ENCODE measurements around the gene CCM2L.
"Not testable (repeated sequence)": the region's sequence is repeated elsewhere in the genome, so short reads cannot be mapped to it uniquely, and the experiment has no call there.

The CCM2L gene

DNA sequence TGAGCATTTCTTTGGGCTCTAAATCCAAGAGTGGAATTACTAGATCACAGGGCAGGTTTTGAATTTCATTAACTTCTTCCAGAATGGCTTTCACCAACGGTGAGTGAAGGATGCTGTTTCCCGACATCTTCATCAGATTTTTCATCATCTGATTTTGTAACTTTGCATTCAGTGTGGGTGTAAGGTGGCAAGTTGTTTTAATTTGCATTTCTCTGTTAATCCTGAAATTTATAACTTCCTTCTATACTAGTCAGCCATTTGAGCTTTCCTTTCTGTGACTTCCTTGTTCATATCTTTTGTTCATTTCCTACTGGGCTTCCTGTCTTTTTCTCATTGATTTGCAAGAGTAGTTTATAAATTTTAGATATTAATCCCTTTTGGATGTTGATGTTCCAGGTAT, 23.1 kb downstream of the CCM2L start:
- no peaks in the 10 kb centered on the region for H3K9me3 Mint-ChIP-seq
- H3K4me1 Mint-ChIP-seq, result peaks cover 27% of the 10 kb centered on the region
- no peaks in the 10 kb centered on the region for H3K36me3 Mint-ChIP-seq (ENCODE audit: low read depth)
- H3K4me3 Mint-ChIP-seq, result no peak overlapping the region
- TF ChIP-seq, protein P1, sequence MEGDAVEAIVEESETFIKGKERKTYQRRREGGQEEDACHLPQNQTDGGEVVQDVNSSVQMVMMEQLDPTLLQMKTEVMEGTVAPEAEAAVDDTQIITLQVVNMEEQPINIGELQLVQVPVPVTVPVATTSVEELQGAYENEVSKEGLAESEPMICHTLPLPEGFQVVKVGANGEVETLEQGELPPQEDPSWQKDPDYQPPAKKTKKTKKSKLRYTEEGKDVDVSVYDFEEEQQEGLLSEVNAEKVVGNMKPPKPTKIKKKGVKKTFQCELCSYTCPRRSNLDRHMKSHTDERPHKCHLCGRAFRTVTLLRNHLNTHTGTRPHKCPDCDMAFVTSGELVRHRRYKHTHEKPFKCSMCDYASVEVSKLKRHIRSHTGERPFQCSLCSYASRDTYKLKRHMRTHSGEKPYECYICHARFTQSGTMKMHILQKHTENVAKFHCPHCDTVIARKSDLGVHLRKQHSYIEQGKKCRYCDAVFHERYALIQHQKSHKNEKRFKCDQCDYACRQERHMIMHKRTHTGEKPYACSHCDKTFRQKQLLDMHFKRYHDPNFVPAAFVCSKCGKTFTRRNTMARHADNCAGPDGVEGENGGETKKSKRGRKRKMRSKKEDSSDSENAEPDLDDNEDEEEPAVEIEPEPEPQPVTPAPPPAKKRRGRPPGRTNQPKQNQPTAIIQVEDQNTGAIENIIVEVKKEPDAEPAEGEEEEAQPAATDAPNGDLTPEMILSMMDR (IDR thresholded peaks at IDR 0.05), result no peak
- DNase-seq, result no peak
- peaks cover 10% of the 10 kb centered on the region for H3K27me3 Mint-ChIP-seq (ENCODE audit: low read depth, poor library complexity)
- H3K27ac Mint-ChIP-seq, result no peak overlapping the region

DNA sequence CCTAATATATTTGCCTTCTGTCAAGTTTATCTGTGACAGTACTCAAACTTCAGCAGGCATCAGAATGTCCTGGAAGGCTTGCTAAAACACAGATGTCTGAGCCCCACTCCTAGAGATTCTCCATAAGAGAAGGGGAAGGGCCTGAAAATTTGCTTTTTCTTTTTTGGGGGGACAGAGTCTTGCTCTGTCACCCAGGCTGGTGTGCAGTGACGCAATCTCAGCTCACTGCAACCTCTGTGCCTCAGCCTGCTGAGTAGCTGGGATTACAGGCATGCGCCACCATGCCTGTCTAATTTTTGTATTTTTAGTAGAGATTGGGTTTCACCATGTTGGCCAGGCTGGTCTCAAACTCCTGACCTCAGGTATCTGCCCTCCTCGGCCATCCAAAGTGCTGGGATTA, 23.5 kb downstream of the CCM2L start:
- H3K27me3 Mint-ChIP-seq (ENCODE audit: low read depth, poor library complexity); H3K27ac Mint-ChIP-seq; H3K4me3 Mint-ChIP-seq; H3K36me3 Mint-ChIP-seq (ENCODE audit: low read depth); DNase-seq; H3K9me3 Mint-ChIP-seq: not testable (repeated sequence)
- peaks cover 23% of the 10 kb centered on the region for H3K4me1 Mint-ChIP-seq

DNA sequence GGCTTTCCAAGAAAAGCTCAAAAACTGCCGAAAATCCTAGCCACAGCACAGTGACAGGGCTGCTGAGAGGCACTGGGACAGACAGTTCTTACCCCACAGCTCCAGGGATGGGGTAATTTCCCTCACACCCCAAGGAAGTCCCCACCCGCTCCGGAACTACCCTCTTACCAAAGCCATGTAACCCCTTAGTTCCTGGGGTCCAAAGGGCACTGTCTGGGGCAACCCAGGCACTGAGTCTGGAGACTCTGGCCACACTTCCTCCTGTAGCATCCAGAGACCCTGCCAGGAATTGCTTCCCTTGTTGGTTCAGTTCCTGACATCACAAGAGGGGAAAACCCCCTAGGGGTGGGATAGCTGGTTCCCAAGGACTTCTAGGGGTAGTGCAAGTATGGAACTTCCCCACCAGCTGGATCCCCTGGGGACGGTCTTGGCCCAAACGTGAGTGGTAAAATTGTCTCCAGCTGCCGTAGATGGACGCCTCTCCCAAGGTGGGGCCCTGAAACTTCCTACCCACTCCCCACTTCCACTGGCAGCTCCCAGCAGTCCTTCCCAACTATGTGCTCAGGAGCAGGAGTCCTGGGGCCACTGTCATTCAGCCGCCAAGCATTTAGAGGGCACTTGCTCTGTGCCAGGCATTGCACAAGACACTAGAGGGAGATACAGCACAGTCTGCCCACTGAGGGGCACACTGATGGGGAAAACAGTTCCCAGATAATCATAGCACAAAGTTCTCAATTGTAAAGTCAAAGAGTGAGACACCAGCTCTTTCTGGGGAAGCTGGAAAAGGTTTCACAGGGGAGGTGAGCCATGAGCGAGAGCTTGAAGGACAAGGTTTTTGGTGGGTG, 24.6 kb downstream of the CCM2L start:
- TF ChIP-seq, protein P1 (IDR thresholded peaks at IDR 0.05), result no peak
- no peaks in the 10 kb centered on the region for H3K9me3 Mint-ChIP-seq

DNA sequence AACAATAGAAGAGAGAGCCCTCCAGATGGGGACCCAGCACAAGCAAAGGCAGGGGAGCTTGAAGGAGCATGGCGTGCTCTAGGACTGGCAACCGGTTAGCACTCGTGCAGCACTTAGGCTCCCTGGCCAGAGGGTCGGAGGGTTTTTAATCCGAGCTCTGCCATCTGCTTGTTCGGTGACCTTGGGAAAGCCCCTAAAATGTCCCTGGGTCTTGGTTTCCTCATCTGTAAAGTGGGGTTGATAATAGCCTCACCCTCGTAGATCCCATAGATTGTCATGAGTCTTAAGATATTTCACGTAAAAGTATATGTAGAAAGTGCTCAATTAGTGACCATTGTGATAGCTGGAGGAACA, 25.2 kb downstream of the CCM2L start:
- DNase-seq, result no peak
- Mint-ChIP-seq H3K9me3 (no peaks in the 10 kb centered on the region), H3K27ac (no peak overlapping the region), H3K27me3 (ENCODE audit: low read depth, poor library complexity) (peaks cover 10% of the 10 kb centered on the region), H3K4me3 (no peak overlapping the region), H3K4me1 (peaks cover 16% of the 10 kb centered on the region), H3K36me3 (ENCODE audit: low read depth) (no peaks in the 10 kb centered on the region)
- TF ChIP-seq, protein P1 (IDR thresholded peaks at IDR 0.05), result no peak

More for the DNA sequence above, 24.6 kb downstream of the CCM2L start:
- peaks cover 18% of the 10 kb centered on the region for H3K4me1 Mint-ChIP-seq
- DNase-seq, result no peak
- peaks cover 10% of the 10 kb centered on the region for H3K27me3 Mint-ChIP-seq (ENCODE audit: low read depth, poor library complexity)
- peak overlapping the region; percentile 75 for H3K27ac Mint-ChIP-seq
- no peaks in the 10 kb centered on the region for H3K36me3 Mint-ChIP-seq (ENCODE audit: low read depth)
- H3K4me3 Mint-ChIP-seq, result no peak overlapping the region

DNA sequence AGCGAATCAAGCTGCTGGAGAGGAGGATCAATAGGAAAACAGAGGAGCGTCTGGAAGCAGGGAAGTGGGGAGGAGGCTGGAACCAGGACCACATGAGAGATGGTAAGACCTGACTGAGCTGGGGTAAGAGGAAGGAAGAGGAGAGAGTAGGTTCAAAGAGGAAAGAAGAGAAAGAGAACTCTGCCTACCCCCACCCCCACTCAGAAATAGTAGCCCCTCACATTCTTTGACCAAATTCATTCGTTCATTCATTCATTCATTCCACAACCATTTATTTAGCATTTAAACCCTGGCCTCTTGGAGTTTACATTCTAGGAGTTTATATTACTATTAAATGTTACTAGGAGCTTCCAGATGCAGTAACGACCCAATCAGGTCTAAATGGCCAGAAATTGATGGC, 26.0 kb downstream of the CCM2L start:
- Mint-ChIP-seq H3K36me3 (ENCODE audit: low read depth) (no peaks in the 10 kb centered on the region), H3K4me1 (peaks cover 24% of the 10 kb centered on the region), H3K27me3 (ENCODE audit: low read depth, poor library complexity) (peaks cover 10% of the 10 kb centered on the region), H3K27ac (no peak overlapping the region), H3K4me3 (no peak overlapping the region), H3K9me3 (no peaks in the 10 kb centered on the region)
- DNase-seq, result no peak
- TF ChIP-seq, protein P1 (IDR thresholded peaks at IDR 0.05), result no peak

DNA sequence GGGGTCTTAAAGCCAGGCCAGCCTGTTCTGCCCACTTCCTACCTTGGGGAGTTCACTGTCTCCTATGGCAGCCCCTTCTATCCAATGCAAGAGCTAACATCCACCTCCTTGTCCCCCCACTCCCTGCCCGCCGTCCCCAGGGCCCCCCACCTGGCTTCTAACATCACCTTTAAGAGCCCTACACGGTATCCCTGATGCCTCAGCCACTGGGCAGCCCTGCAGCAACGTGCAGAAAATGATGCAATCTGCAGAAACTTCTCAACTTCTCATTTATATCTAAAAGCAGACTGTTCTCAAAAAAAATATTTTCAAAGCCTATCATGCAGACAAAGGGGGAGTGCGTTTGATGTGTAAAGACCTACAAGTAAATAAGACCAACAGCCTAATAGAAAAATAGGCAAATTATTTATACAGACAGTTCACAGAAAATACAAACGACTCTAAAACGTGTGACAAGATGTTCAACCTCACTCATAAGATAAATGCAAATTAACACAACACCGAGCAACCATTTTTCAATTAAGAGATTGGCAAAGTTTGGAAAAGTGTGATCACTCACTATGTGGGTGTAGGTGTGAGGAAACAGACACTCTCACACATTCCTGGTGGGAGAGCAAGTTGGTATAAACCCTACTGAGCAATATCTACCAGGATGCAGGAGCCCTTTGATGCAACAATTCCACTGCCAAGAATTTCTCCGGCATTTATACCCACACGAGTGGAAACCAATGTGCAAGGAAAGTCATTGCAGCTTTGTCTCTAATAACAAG, 26.7 kb downstream of the CCM2L start:
- H3K36me3 Mint-ChIP-seq (ENCODE audit: low read depth), result no peaks in the 10 kb centered on the region
- H3K4me3 Mint-ChIP-seq, result no peak overlapping the region
- TF ChIP-seq, protein P1 (IDR thresholded peaks at IDR 0.05), result no peak
- H3K9me3 Mint-ChIP-seq, result no peaks in the 10 kb centered on the region
- peaks cover 12% of the 10 kb centered on the region for H3K27me3 Mint-ChIP-seq (ENCODE audit: low read depth, poor library complexity)
- no peak overlapping the region for H3K27ac Mint-ChIP-seq
- no peak for DNase-seq
- peaks cover 26% of the 10 kb centered on the region for H3K4me1 Mint-ChIP-seq
